WTC11 (cell line): Measurements from ENCODE around the gene SMYD3. TPM values are rescaled to one million over a fixed set of nuclear protein-coding genes. Genes with fewer than 3 reads are reported as not detected.

Experiments
- ATAC-seq: fragments of 200-7000 bp; cut with Tn5 transposase; 2 replicates; pipeline ENCODE4 v1.10.0; 2021; ENCODE audit warnings: mild to moderate bottlenecking, moderate library complexity
- CTCF ChIA-PET: fragments of 300-600 bp; sonication (Branson Sonifier 250); formaldehyde crosslinking; loops from one replicate; lab custom pipeline; 2021; ENCODE audit warnings: antibody characterized with exemption; lab: Charles Lee
- POLR2A ChIA-PET: fragments of 350-600 bp; sonication (Branson Sonifier 250); formaldehyde crosslinking; loops from one replicate; lab custom pipeline; 2021; ENCODE audit warnings: antibody characterized with exemption; lab: Charles Lee
- DNase-seq: peaks from one replicate; pipeline ENCODE4 v3.0.0; 2021; ENCODE audit warnings: low spot score
- H3K27ac Mint-ChIP-seq: 2 replicates; pipeline ENCODE4 v1.8.0; 2021; ENCODE audit warnings: mixed read lengths
- H3K27me3 Mint-ChIP-seq: 2 replicates; pipeline ENCODE4 v1.8.0; 2021; ENCODE audit warnings: low read depth, mild to moderate bottlenecking, moderate library complexity, mixed read lengths
- H3K36me3 Mint-ChIP-seq: 2 replicates; pipeline ENCODE4 v1.8.0; 2021; ENCODE audit warnings: mixed read lengths
- H3K4me1 Mint-ChIP-seq: 2 replicates; pipeline ENCODE4 v1.8.0; 2022; ENCODE audit warnings: mixed read lengths
- H3K4me3 Mint-ChIP-seq: 2 replicates; pipeline ENCODE4 v1.8.0; 2021; ENCODE audit warnings: mild to moderate bottlenecking, moderate library complexity, mixed read lengths
- H3K9me3 Mint-ChIP-seq: 2 replicates; pipeline ENCODE4 v1.8.0; 2021; ENCODE audit warnings: mixed read lengths
- AR ChIP-seq: fragments of 250-450 bp; sonication (Bioruptor Pico); IDR thresholded peaks from 2 replicates; pipeline ENCODE4 v1.9.0; 2021; ENCODE audit warnings: mild to moderate bottlenecking
- ATF2 ChIP-seq: sonication (generic); formaldehyde crosslinking; IDR thresholded peaks from 2 replicates; pipeline ENCODE4 v1.8.1; 2022; ENCODE audit warnings: low read depth, missing genetic modification reagents, borderline replicate concordance
- ATF6 ChIP-seq: sonication (generic); formaldehyde crosslinking; IDR thresholded peaks from 2 replicates; pipeline ENCODE4 v1.8.1; 2023; ENCODE audit warnings: mild to moderate bottlenecking, missing genetic modification reagents
- CREM ChIP-seq: sonication (generic); formaldehyde crosslinking; IDR thresholded peaks from 2 replicates; pipeline ENCODE4 v1.8.1; 2022; ENCODE audit warnings: mild to moderate bottlenecking, missing genetic modification reagents, moderate library complexity
- E2F4 ChIP-seq: sonication (generic); formaldehyde crosslinking; IDR thresholded peaks from 2 replicates; pipeline ENCODE4 v1.8.1; 2022; ENCODE audit warnings: low read depth, mild to moderate bottlenecking, moderate library complexity, missing genetic modification reagents, borderline replicate concordance
- E2F5 ChIP-seq: sonication (generic); formaldehyde crosslinking; IDR thresholded peaks from 2 replicates; pipeline ENCODE4 v1.8.1; 2022; ENCODE audit warnings: mild to moderate bottlenecking, moderate library complexity, missing genetic modification reagents
- EMX1 ChIP-seq: fragments of 250-450 bp; sonication (Bioruptor Pico); IDR thresholded peaks from 2 replicates; pipeline ENCODE4 v1.8.0; 2021; ENCODE audit warnings: mild to moderate bottlenecking
- FOXP4 ChIP-seq: sonication (generic); formaldehyde crosslinking; IDR thresholded peaks from 2 replicates; pipeline ENCODE4 v1.8.0; 2022; ENCODE audit warnings: mild to moderate bottlenecking, missing genetic modification reagents
- JAZF1 ChIP-seq: fragments of 250-450 bp; sonication (Bioruptor Pico); IDR thresholded peaks from 2 replicates; pipeline ENCODE4 v1.9.0; 2021; ENCODE audit warnings: moderate library complexity, mild to moderate bottlenecking, inconsistent platforms
- MLX ChIP-seq: sonication (generic); formaldehyde crosslinking; IDR thresholded peaks from 2 replicates; pipeline ENCODE4 v1.8.1; 2023; ENCODE audit warnings: mild to moderate bottlenecking, missing genetic modification reagents, moderate library complexity
- MYBL2 ChIP-seq: sonication (generic); formaldehyde crosslinking; IDR thresholded peaks from 2 replicates; pipeline ENCODE4 v1.8.1; 2023; ENCODE audit warnings: mild to moderate bottlenecking, moderate library complexity, missing genetic modification reagents
- NFYB ChIP-seq: sonication (generic); formaldehyde crosslinking; conservative IDR thresholded peaks from 2 replicates; pipeline ENCODE4 v1.8.0; 2022; ENCODE audit warnings: low read depth, missing genetic modification reagents
- NR2C2 ChIP-seq: sonication (generic); formaldehyde crosslinking; IDR thresholded peaks from 2 replicates; pipeline ENCODE4 v1.8.0; 2022; ENCODE audit warnings: mild to moderate bottlenecking, missing genetic modification reagents
- TEAD1 ChIP-seq: sonication (generic); formaldehyde crosslinking; IDR thresholded peaks from 2 replicates; pipeline ENCODE4 v1.8.0; 2022; ENCODE audit warnings: mild to moderate bottlenecking, missing genetic modification reagents
- USF1 ChIP-seq: sonication (generic); formaldehyde crosslinking; IDR thresholded peaks from 2 replicates; pipeline ENCODE4 v1.8.0; 2022; ENCODE audit warnings: mild to moderate bottlenecking, missing genetic modification reagents
- ZMAT4 ChIP-seq: fragments of 250-450 bp; sonication (Bioruptor Pico); IDR thresholded peaks from 2 replicates; pipeline ENCODE4 v1.9.0; 2021; ENCODE audit warnings: mild to moderate bottlenecking
- ZNF396 ChIP-seq: fragments of 250-450 bp; sonication (Bioruptor Pico); IDR thresholded peaks from 2 replicates; pipeline ENCODE4 v1.8.0; 2021; ENCODE audit warnings: mild to moderate bottlenecking, moderate library complexity, borderline replicate concordance
- ZNF423 ChIP-seq: fragments of 250-450 bp; sonication (Bioruptor Pico); IDR thresholded peaks from 2 replicates; pipeline ENCODE4 v2.1.2; 2022; ENCODE audit warnings: mild to moderate bottlenecking, moderate library complexity
- total RNA-seq: library from RNA; stranded (reverse); gene quantifications from 3 replicates; pipeline ENCODE4 v1.2.3, GENCODE V29; 2021

The SMYD3 gene
- total RNA-seq, 1 experiment from 2014 or later, result 21.4 TPM

- TF ChIP-seq ZNF396 (CRISPR knock-in tag), result no peak
Measured at GRCh38 chr1:246513041-246513440, 6.0 kb upstream of the SMYD3 start (continued).

- Mint-ChIP-seq H3K27ac (no peak overlapping the region), H3K4me1 (no peaks in the 10 kb centered on the region), H3K9me3 (peaks cover 31% of the 10 kb centered on the region), H3K36me3 (peaks cover 13% of the 10 kb centered on the region), H3K27me3 (peaks cover 5% of the 10 kb centered on the region), H3K4me3 (no peak overlapping the region)
- DNase-seq (no peak), ATAC-seq (no peak)
- ChIA-PET POLR2A (no interaction called here), CTCF (no interaction called here)
- TF ChIP-seq USF1 (CRISPR knock-in tag), result no peak
- no peak for TF ChIP-seq JAZF1 (CRISPR knock-in tag)
- no peak for TF ChIP-seq E2F4 (CRISPR knock-in tag)
- TF ChIP-seq EMX1 (CRISPR knock-in tag), result no peak
- no peak for TF ChIP-seq NR2C2 (CRISPR knock-in tag)
- no peak for TF ChIP-seq TEAD1 (CRISPR knock-in tag)
- TF ChIP-seq ZNF423 (CRISPR knock-in tag), result no peak
- TF ChIP-seq CREM, result no peak
- no peak for TF ChIP-seq NFYB (CRISPR knock-in tag)
- TF ChIP-seq E2F5 (CRISPR knock-in tag), result no peak
- no peak for TF ChIP-seq MLX
- no peak for TF ChIP-seq AR (CRISPR knock-in tag)
- TF ChIP-seq MYBL2 (CRISPR knock-in tag), result no peak
- TF ChIP-seq FOXP4 (CRISPR knock-in tag), result no peak
- TF ChIP-seq ATF2 (CRISPR knock-in tag), result no peak
- TF ChIP-seq ATF6 (CRISPR knock-in tag), result no peak
- TF ChIP-seq ZMAT4 (CRISPR knock-in tag), result no peak
Measured at GRCh38 chr1:246512635-246513034, 5.6 kb upstream of the SMYD3 start.
